OCI-LY1 (cell line): ENCODE results near the gene C8A.

ENCODE experiments used
- EZH2 ChIP-seq: fragments of 200-600 bp; sonication (generic), shearing (Covaris generic); IDR thresholded peaks from 2 replicates; pipeline ENCODE4 v1.8.0; 2017; ENCODE audit warnings: borderline replicate concordance, mixed run types, mild to moderate bottlenecking, antibody characterized with exemption, low read length, moderate library complexity, mixed read lengths
- TF ChIP-seq, protein P1 (sequence below): fragments of 200-600 bp; sonication (generic), shearing (Covaris generic); IDR thresholded peaks from 2 replicates; pipeline ENCODE4 v1.5.1; 2017; ENCODE audit warnings: mild to moderate bottlenecking, antibody characterized with exemption, low read length, moderate library complexity, mixed read lengths

DNA sequence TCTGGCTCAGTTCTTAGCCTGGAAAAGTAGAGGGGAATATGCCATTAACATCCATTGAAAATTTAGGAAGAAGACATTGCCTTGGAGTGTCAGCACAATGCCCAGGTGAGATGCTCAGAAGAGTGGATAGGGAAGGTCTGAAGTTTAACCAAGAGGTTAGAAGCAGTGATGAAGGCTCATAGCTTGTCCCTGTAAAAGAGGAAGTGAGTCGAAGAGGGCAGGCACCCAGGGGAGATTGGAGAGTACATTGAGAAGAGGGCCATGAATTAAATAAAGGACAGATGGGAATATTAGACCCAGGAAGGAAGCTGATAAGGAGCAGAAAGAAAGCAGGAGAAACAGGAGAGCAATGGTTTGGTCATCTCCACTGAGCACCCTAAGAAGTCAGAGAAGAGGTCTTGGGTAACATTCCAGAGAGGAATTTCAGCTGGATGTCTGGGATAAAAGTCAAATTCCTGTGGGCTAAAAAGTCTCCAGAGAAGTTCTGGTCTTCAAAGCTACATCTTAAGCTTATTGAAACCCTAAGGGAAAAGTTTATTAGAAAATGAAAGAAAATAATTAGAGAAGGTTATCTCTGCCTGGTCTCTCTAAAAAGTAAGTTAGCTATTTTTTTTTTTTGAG lies 93.9 kb downstream of the C8A start:
- TF ChIP-seq, protein P1, sequence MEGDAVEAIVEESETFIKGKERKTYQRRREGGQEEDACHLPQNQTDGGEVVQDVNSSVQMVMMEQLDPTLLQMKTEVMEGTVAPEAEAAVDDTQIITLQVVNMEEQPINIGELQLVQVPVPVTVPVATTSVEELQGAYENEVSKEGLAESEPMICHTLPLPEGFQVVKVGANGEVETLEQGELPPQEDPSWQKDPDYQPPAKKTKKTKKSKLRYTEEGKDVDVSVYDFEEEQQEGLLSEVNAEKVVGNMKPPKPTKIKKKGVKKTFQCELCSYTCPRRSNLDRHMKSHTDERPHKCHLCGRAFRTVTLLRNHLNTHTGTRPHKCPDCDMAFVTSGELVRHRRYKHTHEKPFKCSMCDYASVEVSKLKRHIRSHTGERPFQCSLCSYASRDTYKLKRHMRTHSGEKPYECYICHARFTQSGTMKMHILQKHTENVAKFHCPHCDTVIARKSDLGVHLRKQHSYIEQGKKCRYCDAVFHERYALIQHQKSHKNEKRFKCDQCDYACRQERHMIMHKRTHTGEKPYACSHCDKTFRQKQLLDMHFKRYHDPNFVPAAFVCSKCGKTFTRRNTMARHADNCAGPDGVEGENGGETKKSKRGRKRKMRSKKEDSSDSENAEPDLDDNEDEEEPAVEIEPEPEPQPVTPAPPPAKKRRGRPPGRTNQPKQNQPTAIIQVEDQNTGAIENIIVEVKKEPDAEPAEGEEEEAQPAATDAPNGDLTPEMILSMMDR = no peak
- no peak for TF ChIP-seq EZH2
